22Rv1 (cell line): ENCODE data around the gene PDCD1LG2.

ENCODE experiments used
- ZFX ChIP-seq: fragments of 450-650 bp; IDR thresholded peaks from 2 replicates; pipeline ENCODE4 v1.6.1; 2017; ENCODE audit warnings: antibody characterized with exemption, borderline replicate concordance
- TF ChIP-seq, protein P1 (sequence below): fragments of 450-650 bp; IDR thresholded peaks from 2 replicates; pipeline ENCODE4 v1.5.1; 2017; ENCODE audit warnings: mild to moderate bottlenecking

DNA sequence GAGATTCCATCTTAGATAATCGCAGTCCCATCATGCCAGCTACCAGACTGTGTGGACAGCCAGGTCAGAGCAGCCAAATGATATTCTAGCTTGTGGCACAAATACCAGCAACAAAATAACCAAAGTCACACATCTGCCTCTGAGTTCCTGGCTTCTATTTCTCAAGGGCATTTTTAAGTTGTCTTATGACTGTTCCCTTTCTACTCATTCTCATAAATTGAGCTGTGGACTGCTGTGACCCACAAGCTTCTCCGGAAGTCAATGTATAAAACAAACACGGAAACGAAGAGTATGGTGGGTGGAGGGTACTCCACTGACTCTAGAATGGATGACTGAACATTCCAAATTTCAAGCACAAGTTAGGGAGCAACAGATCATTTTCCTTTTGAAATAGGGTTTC, 43.9 kb downstream of the PDCD1LG2 start:
- TF ChIP-seq, protein P1, sequence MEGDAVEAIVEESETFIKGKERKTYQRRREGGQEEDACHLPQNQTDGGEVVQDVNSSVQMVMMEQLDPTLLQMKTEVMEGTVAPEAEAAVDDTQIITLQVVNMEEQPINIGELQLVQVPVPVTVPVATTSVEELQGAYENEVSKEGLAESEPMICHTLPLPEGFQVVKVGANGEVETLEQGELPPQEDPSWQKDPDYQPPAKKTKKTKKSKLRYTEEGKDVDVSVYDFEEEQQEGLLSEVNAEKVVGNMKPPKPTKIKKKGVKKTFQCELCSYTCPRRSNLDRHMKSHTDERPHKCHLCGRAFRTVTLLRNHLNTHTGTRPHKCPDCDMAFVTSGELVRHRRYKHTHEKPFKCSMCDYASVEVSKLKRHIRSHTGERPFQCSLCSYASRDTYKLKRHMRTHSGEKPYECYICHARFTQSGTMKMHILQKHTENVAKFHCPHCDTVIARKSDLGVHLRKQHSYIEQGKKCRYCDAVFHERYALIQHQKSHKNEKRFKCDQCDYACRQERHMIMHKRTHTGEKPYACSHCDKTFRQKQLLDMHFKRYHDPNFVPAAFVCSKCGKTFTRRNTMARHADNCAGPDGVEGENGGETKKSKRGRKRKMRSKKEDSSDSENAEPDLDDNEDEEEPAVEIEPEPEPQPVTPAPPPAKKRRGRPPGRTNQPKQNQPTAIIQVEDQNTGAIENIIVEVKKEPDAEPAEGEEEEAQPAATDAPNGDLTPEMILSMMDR: no peak
- no peak for TF ChIP-seq ZFX
